IPS DF 4.7 (cell line): ENCODE results near the gene CYP27B1.

ENCODE experiments used
- DNase-seq: peaks from one replicate; pipeline ENCODE4 v3.0.0-alpha.2; 2013; ENCODE audit warnings: low spot score; ENCODE audit errors: extremely low read depth

CYP27B1 gene

DNA sequence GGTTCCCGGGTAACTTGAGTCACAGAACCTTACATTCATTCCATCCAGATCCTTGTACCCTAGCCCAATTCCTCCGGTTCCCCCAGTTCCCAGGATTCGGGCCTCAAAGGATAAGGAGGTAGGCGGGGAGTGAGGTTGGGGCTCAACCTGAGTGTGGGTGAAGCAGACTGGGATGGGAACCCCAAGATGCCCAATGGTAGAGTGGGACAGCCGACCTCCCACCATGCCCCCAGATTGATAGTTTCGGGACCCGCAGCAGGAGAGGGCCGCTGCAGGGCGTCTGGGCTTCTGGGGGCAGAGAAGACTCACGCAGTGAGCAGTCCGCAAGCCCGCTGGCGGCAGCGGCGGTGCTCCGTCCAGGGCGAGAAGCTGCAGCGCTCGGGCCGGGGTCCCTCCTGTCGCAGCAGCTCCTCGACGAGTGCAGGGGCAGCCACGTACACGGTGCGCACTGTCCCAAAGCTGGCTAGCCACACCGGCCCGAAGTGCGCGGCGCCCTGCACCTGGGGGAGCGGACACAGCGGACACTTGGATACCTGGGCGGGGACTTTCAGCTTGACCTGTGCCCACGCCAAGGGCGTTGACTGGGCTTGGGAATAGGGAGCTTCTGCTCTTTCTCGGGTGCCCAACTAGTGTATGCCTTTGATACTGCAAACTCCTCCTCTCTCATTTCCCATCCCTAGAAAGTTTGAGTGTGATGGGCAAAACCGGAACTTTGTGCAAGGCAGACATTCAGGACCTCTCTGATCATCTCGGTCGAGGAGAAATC, 997 bp downstream of the CYP27B1 start:
- DNase-seq, result no peak

DNA sequence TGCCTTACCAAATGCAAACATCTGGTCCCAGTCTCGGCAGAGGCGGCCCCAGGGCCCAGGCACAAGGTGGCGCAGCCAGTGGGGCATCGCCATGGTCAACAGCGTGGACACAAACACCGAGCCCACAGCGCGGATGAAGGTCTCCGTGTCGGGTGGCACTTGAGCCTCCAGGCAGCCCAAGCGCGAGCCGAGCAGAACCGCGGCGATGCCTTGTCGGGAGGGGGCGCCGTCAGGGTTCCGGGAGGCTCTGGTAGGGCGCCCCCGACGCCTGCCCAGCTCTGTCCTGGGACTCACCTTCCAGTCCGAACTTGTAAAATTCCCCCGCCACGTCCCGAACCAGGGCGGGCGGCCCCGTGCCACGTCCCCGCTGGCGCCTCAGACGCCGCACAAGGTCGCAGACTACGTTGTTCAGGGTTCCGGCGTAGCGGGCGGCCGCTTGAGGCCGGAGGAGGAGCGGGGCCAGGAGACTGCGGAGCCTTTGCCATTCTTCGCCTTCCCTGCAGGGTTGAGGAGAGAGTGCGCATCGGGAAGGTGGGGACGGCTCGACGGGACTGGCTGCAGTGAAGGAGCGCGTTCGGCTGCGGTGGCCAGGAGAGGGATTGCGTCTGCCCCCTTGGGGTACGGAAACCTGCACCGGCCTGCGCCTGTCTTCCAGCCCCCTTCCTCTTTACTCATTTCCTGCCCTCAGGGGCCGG, 1.7 kb downstream of the CYP27B1 start:
- DNase-seq, result no peak

DNA sequence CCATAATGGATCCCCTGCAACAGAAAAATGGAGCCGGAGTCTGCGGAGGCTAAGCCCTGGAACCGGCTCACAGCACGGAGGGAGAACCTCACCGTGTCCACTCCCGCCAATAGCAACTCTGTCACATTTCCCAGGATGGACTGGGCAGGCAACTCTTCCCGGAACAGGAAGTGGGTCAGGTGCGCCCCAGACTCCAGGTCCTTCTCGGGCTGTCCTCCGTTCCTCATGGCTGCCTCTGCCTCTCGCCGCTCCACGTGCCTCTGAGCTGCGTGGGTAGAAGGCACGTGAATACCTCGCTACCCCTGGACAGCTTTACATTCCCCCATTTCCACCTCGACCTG, 2.2 kb downstream of the CYP27B1 start:
- no peak for DNase-seq

- no peak for DNase-seq
Observed at GRCh38 chr12:57763881-57764661, 2.8 kb downstream of the CYP27B1 start.

GRCh38 chr12:57762463-57762862, 4.4 kb downstream of the CYP27B1 start:
- DNase-seq, result no peak

DNA sequence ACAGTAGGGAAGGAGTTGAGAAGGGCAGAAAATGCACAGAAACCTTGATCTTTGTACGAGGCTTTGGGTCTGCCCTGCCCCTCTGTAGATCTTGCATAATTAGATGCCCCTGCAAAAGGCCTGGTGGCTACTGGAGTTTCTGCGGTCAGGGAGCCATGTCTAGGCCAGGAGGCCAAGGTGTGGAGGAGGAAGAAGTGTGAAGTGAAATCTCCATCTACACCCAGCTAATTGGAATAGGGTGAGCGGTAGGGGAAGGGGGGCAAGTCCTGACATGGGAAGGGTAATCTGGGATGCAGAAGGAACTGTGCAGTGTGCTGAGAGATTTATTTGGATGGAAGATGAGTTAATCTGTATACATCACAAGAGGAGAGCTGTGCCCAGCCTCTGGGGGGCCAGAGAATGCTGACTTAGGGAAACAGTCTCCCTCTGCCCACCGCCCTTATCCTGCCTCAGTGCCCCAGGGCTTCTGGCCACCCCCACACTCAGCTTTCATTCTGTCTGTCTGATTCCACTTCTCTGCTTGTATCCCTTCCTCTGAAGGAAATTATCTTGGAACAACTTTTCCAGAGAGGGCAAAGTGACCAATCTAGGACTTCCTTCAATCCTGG, 5.4 kb downstream of the CYP27B1 start:
- no peak for DNase-seq

GRCh38 chr12:57760347-57760982, 6.4 kb downstream of the CYP27B1 start:
- DNase-seq, result no peak

DNA sequence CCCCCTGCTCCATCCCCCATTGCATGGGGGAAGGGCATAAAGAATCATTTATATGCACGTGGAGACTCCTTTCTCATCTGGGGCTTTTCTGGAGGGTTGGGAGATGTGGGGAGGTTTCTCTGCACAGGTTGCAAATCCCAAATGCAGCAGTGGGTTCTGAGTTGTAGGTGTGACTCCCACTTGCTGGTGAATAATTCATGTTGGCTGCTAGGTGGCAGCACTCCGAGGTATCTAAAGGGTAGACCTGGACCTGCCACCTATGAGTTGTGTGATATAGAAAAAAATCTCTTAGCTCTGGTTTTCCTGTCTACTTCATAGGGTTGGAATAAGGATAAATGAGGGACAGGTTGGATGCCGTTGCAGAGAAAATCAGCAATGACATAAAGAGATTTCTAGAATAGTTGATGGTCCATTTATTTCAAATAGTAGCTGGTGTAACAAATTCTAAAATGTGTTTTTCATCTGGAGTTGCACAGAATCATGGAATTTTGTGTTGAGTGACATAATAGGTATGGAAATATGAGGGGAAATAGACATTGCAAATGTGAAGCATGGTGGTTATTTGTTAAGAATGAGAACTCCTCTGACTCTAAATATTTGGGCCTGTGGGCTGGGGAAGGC, 7.4 kb downstream of the CYP27B1 start:
- DNase-seq, result no peak

- no peak for DNase-seq
Observed at GRCh38 chr12:57758552-57759359, 8.1 kb downstream of the CYP27B1 start.

DNA sequence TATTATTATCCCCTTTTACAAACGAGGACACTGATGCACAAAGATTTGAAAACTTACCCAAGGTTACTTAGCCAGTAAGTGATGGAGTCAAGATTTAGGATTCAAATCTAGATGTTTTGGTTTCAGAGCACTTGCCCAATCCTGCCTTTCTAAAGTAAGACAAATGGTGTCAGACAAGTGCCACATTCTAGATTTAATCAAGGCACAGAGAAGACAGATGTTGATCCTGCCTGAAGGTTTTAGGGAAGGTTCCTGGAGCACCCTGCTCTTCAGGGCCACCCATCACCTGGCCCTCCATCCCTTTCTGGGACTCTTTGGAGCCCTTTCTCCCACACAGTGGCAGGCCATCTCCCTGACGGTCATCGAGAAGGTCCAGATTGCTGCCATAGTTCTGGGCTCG, 9.1 kb downstream of the CYP27B1 start:
- no peak for DNase-seq

DNA sequence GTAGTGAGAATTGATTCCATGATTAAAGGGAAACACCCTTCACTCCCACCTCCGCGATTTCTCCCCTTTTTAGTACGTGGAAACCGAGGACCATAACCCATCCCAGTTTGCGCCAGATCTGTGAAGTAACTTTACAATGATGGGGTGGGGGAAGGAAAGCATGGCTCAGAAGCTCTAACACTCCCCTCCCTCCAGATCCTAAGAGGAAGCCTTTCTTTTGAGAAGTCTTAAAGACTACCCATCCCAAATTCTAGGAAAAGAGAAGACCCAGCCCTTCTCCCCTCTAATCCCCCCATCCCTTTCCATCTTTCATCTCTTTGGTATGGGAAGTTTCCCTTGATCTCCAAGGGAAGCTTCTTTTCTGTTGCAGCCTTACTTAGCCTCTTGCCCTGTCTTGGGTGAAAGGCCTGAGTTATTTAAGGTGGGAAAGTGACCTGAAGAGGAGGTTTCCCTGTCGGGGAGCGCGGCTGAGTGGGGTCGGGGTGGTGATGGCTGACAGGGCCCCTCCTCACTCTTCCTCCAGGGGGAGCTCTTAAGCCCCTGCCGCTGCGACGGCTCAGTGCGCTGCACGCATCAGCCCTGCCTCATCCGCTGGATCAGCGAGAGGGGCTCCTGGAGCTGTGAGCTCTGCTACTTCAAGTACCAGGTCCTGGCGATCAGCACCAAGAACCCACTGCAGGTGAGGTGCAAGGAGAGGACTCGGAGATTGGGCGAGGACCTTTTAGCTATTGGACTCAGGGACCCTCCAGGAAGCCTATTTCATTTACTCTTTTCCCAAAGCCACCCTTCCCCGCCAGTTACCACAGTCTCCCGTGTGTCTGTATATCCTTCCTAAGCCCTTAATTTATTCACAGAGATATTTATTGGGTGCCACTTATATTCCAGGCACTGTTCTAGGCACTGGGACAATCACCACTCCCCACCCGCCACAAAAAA, 10.2 kb downstream of the CYP27B1 start:
- no peak for DNase-seq

DNA sequence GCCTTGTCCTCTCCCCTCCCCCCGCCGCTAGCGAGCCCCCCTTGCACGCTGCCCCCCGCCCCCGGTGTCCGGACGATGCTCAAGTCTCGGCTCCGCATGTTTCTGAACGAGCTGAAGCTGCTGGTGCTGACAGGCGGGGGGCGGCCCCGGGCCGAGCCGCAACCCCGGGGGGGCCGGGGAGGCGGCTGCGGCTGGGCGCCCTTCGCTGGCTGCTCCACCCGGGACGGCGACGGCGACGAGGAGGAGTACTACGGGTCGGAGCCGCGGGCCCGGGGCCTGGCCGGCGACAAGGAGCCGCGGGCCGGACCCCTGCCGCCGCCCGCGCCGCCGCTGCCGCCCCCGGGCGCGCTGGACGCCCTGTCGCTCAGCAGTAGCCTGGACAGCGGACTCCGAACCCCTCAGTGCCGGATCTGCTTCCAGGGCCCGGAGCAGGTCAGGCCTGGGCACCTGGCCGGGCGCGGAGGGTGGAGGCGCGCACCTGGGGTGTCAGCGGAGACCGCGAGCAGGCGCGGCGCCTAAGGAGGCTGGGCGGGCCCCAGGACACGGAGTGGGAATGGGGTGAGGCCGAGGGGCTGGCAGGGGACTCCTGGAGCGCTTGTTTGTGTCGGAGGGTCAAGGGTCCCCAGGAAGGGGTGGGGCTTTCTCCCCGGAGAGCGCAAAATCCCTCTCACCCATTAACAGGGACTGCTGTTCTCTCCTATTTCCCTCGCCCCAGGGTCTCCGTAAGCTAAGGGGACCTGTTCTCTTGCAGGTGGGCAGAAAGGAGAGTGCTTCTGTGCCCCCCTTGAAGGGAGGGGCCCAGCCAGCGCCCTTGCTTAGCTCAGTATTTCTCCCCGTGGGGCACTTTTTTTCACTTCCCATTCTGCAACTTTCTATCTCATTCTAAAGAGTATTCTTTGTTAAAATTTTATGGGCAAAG, 11.2 kb downstream of the CYP27B1 start:
- DNase-seq, result no peak

DNA sequence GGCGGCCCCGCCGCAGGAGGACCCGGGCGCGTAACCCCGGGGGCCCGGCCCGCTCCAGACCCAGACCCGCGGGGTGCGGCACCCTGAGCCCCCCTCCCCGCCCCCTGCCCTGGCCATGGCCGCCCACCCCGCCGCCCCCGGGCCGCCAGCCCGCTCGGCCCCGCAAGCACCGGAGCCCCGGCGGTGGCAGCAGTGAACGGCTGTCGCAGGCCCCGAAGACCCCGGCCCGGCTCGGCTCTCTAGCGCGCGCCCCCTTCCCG, 11.8 kb downstream of the CYP27B1 start:
- no peak for DNase-seq

- DNase-seq, result no peak
Observed at GRCh38 chr12:57754411-57755193, 12.3 kb downstream of the CYP27B1 start, which contains the start of gene MARCHF9. Gene MARCHF9, plus strand, starts transcription at chr12:57755103. Its CDS starts 426 bp downstream, at chr12:57755529.

DNA sequence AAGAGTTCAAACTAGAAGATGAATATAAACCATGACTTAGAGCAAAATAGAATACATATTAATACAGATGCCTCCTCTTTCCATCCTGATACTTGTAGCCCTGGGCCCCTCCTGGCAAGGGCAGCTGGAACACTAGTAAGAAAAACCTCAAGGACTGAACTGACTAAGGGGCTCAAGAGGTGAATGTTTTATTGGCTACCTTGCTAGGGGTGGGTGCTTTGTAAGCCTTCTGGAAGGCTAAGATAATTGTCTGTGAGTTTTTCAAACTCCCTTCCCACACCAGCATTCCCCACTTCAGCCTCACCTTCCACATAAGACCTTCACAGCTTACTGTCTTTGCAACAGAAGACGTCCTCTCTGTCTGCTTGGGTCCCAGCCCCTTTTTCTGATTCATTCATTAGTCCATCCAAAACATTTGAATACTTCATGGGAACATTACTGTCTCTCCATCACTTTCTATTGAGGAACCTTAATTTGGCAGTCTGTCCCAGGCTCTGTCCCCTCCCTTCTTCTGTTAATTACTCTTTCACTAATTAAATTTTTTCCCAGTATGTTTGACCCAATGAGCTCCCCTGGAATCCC, 13.0 kb downstream of the CYP27B1 start:
- DNase-seq, result no peak

- DNase-seq, result no peak
Observed at GRCh38 chr12:57752668-57753000, 14.2 kb downstream of the CYP27B1 start.
